ENCODE results near the gene ATOH7.
"Not testable (repeated sequence)": the region's sequence is repeated elsewhere in the genome, so short reads cannot be mapped to it uniquely, and the experiment has no call there.

The ATOH7 gene

DNA sequence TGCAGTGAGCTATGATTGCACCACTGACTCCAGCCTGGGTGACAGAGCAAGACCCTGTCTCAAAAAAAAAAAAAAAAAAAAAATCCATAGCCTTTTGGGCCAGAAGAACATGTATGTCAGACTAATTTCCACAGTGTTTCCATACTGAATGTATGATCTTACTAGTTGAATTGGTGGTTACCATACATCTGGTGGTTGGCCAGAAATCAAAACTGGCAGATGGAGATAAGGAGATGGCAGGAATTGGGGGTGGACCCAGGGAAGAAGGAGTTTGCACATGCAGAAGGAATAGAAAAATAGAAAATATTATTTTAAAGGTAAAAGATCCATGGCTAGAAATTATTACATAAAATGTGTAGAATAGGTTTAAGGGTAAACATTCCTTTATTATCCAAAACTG lies 3.7 kb upstream of the ATOH7 start:
- no peak for DNase-seq

DNA sequence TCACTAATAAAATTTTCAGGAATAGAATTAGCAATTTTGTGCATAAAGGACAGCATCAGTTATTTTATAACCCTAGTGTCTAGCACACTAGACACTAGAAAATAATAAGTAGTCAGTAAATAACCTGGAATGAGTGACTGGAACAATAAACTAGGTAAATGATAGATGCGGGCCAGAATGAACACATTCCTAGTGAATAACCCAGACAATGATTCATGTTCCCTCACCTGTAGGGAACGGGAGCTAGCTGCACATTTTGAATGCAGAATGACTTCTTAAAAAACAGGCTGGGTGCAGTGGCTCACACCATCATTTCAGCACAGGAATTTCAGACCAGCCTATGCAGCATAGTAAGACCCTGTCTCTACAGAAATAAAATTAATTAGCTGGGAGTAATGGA lies 3.2 kb upstream of the ATOH7 start:
- no peak for DNase-seq

DNA sequence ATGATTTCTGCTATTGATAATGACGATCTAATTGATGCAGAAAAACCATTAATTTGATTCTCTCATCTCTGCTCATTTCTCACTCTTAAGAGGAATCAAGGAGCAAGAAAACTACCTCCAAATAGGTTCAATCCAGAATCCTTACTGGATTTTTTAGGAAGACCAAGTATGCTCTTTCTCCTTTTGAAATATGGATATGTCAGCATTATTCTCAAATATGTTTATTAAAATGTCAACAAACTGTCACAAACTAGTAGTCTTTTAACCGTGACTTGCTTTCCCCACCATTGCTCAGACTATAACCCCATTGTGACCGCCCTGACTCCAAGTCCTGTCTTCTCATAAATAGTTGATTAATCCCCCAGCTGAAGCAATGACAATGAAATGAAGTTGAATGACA lies 1.1 kb upstream of the ATOH7 start:
- no peak for DNase-seq

DNA sequence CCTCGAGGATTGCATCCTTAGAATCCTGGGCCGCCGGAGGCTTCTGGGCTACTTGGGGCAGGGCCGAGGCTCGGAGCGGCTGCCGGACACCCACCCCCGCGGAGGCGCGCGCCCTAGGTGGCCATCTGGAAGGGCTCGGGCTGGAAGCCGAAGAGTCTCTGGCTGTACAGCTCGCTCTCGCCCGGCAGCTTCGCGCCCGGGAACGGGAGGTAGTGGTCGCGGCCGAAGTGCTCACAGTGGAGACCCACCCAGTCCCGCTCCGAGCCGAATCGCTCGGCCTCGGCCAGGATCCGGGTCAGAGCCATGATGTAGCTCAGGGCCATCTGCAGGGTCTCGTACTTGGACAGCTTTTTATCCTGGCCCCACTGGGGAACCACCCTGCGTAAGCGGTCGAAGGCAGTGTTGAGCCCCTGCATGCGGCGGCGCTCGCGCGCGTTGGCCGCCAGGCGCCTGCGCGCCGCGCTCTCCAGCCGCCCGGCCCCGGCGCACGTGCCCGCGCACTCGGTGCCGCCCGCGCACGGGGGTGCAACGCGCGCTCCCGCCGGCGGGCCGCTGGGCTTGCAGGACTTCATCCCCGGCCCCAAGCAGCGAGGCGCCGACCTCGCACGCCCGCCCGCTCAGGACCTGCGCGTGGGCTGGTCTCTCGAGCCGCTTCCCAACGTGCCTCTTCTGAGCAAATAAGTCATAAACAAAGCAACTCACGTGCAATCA lies 652 bp downstream of the ATOH7 start:
- DNase-seq, result peak; percentile 44

DNA sequence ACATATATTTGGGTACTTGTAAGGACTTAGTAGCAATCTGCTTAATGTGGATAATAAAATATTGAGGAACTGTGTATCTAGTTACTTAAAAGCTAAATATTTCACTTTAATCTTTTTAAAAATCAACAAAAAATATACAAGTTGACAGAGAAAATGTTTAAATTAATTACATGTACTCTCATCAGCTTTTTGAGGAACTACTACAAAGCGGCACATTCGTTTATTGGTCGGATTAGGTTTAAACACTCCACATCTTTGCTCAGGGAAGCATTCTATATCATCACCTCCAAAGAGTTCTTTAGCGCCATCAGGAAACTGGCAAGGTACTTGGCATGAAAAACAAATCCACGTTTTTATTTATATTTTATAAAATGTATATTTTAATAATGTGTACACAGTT lies 1.6 kb downstream of the ATOH7 start:
- DNase-seq, result no peak

DNA sequence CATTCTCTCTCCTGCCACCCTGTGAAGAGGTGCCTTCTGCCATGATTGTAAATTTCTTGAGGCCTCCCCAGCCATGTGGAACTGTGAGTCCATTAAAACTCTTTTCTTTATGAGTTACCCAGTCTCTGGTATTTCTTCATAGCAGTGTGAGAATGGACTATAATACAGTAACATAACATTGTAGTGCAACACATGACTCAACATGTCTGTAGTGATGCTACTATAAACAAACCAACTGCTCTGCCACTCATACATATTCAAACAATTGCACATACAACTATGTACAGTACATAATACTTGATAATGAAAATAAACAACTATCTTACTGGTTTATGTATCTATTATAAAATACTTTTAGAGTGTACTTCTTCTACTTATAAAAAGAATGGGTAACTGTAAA lies 7.1 kb downstream of the ATOH7 start:
- no peak for DNase-seq

DNA sequence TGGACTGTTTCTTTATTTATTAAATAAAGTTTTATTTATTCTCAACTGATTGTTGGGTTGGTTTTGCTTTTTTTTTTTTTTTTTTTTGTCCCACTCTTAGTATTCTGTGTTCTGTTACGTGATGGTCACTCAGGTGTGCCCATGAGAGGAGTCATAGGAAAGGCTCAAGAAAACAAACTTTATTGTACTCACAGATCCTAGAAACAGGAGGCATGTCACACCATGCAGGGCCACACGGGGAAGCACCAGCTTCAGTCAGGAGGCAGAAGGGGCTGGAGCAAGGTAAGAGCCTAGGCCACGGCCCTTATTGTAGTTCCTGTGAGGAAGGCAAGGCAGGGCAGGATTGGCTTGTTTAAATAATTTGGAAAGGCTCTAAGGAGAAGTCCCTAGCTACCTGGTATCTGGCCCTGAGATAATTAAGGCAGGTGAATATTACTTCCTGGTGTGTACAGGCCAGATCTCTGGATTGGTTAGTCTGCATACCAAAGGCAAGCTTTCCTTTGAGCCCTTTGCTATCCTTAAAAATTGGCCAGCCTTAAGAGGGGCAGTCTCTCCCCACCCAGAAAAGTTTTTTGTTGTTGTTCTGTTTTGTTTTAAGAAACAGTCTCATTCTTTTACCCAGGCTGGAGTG lies 8.3 kb downstream of the ATOH7 start:
- DNase-seq, result no peak

DNA sequence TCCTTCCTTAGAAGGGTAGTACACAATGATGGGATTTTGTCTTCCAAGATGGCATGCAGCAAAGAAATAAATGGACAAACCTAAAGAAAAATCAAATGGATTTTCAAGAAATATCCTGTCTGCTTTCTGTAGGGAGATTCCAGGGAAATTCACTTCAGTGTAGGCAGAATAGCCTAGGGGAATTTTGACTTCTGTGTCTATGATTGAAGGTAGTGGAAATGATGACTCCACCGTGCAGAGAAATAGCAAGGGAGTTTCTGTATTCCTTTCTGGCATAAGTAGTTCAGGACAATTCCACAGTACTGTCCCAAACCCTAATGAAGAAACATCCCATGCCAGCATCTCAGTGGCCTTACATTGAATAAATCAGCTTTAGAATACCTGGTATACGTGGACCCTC lies 9.5 kb downstream of the ATOH7 start:
- DNase-seq, result no peak

DNA sequence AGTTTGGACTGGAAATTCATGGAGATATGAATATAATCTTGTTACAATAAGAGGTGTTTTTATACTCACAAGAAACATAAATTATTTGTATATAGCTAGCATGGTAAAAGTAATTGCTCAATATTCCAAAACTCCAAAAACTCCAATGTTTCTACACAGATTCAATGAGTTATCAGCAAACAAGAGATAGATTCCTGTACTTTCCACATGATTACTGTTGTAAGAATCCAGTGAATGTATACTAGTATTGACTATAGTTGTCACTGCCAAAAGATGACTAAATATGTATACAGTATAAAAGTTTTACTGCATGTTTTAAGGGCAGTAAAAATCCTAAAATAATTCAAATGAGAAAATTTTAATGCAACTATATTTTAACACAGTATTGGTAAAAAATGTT lies 10.7 kb downstream of the ATOH7 start:
- DNase-seq, result no peak

DNA sequence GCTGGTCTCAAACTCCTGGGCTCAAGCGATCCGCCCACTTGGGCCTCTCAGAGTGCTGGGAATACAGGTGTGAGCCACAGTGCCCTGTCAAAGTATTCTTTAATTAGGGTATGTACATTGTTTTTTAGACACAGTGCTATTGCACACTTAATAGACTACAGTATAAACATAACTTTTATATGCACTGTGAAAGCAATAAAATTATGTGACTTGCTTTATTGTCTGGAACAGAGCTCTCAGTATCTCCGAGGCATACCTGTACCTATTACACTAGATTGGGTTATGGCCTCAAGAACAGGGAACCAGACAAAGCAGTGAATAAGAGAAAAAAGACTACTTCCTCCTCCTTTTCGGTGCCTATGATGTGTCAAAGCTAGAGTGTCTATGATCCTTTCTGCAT lies 13.1 kb downstream of the ATOH7 start:
- no peak for DNase-seq

DNA sequence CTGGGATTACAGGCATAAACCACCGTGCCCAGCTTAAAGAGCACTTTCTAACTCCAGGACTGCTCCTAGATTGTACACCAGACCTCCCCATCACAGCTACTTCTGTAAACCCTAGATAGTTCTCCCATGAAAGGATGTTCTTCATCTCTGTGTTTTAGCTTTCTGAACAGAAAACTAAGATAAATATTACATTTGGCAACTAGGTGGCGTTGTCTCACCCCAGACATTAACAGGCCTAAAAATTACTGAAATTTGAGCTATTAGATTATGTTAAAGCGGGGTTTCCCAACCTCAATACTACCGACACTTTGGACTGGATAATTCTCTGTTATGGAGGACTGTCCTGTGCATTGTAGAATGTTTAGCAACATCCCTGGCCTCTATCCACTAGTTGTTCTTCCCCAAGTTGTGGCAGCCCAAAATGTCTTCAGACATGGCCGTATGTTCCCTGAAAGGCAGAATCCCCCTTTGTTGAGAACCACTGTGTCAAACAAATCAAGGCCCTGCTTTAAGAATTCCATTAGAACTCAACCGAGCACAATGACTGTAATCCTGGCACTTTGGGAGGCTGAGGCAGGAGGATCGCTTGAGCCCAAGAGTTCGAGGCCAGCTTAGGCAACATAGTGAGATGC lies 19.1 kb downstream of the ATOH7 start:
- peak; percentile 18 for DNase-seq

DNA sequence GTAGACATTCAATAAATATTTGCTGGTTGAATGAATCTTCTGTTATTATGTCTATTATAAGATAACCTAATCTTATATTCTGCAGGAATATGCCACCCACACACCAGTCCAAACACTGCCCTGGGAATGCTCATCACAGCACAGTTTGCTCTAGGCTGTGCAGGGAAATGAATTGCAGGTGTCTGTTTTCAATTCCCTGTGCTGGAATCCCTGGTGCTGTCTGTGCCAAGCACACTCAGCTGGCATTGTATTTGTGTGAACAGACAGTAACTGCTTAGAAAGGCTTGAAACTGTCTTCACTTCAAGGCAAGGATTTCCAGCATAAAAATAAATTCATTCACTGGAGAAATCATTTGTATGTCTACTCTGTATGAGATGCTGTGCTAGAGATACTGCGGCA lies 20.2 kb downstream of the ATOH7 start:
- DNase-seq, result no peak

DNA sequence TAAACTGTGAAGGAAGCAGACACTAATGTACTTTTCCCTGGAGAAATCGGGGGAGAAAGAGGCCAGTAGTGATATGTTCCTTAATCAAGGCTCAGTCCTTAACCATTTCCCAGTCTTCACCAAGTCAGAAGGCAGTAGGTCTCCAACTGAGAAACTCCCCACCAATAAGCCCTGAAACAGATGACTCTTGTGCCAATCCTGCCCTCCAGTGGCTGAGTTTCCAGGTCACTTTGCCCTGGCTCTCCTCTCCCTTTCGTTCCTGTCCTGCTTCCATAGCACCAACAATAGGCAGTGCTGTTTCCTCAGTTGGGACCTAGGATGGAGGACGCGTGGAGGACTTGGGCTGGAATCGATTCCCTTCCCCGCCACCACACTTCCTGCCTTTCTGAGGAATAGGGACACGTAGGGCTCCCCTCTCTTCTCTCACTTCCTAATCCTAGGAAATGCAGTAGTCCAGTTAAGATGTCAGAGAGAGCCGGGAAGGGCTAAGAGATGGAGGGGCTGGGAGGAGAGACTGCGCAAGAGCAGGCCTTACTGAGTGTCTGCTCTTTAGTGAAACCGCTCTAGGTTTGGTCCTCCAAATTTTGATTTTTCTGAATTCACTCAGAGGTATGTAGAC lies 23.4 kb downstream of the ATOH7 start:
- DNase-seq, result peak; percentile 38

DNA sequence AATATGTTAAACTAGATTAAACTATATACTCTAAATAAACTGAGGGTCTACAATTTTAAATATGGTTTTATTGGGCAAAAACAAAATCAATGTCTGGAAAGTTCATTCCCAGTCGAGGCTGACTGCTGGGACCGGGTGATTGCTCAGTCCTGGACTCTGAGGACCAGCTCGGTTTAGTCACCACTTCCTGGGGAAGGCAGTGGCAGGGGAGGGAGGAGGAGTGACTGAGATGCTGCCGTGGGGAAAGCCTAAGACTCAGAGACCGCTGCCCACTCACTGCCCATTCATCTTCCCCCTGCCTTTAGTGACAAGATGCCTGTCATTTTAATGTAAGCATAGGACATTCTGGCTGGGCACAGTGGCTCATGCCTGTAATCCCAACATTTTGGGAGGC lies 29.0 kb downstream of the ATOH7 start:
- no peak for DNase-seq

DNA sequence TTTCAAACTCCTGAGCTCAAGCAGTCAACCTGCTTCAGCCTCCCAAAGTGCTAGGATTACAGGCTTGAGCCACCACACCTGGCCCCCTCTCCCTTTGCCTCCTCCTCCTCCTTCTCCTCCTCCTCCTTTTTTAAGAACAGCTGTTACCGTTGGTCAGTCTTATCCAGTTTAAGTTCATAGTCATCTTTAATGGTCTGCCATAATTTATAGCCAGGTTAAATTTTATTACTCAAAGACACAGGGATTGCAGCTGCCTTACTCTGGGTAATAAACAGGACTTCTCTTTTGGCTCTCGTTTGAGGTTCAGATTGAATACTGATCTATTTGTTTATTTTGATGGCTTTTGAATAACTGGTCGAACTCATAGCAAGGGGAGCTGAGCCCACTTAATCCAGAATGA lies 35.2 kb downstream of the ATOH7 start:
- DNase-seq, result no peak

DNA sequence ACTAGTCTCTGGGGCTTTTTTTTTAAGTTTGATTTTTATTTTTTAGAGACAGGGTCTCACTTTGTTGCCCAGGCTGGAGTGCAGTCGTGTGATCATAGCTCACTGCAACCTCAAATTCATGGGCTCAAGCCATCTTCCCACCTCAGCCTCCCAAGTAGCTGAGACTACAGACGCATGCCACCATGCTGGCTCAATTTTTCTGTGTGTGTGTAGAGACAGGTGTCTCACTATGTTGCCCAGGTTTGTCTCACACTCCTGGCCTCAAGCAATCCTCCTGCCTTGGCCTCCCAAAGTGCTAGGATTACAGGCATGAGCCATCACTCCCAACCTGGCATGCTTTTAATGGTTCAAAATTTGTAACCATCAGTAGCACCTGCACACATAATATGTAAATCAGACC lies 36.1 kb downstream of the ATOH7 start:
- not testable (repeated sequence) for DNase-seq

DNA sequence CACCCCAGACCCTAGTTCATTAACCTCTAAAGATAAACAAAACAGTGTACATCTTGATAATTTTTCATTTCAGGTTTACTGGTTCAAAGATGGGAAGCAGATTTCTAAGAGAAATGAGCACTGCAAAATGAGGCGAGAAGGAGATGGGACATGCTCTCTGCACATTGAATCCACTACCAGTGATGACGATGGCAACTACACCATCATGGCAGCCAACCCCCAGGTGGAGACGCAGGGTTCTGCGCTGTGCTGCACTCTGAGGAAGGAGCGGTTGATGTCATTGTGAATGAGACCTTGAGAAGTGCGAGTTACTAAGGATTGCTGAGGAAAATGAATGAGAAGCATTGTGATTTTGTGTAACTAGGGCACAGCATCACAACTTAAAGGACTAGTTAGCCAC lies 37.6 kb downstream of the ATOH7 start:
- DNase-seq, result no peak

DNA sequence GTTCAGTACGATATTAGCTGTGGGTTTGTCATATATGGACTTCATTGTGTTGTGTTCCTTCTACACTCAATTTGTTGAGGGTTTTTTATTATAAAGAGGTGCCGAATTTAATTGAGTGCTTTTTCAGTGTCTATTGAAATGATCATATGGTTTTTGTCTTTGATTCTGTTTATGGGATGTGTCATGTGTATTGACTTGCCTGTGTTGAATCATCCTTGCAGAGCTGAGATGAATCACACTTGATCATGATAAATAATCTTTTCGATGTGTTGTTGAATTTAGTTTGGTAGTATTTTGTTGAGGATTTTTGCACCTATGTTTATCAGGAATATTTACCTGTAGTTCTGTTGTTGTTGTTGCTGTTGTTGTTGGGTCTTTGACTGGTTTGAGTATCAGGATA lies 39.8 kb downstream of the ATOH7 start:
- no peak for DNase-seq

DNA sequence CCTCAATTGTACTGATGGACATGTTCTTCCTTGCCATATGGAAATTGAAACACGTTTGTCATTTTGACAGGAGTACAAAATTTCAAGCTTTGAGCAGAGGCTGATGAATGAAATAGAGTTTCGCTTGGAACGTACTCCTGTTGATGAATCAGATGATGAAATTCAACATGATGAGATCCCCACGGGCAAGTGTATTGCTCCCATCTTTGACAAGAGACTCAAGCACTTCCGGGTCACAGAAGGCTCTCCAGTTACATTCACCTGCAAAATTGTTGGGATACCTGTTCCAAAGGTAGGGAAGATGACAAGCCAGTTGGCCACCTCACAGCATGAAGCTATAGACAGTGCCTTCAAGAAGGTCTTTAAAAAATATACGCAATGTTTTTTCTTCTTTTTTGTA lies 43.1 kb downstream of the ATOH7 start:
- no peak for DNase-seq

DNA sequence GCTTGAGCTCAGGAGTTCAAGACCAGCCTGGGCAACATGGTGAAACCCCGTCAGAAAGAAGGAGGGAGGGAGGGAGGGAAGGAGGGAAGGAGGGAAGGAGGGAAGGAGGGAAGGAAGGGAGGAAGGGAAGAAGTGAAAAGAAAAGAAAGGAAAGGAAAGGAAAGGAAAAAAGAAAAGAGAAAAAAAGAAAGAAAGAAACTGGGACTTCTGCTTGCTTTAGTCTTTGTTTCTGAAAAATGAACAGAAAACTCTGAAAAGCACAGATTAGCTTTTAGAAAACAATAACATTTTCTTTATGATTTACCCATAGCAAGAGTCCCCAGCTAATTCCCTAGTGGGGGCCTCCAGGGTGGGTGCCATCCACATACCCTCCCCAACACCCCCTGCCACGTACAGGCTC lies 46.8 kb downstream of the ATOH7 start:
- DNase-seq, result no peak

DNA sequence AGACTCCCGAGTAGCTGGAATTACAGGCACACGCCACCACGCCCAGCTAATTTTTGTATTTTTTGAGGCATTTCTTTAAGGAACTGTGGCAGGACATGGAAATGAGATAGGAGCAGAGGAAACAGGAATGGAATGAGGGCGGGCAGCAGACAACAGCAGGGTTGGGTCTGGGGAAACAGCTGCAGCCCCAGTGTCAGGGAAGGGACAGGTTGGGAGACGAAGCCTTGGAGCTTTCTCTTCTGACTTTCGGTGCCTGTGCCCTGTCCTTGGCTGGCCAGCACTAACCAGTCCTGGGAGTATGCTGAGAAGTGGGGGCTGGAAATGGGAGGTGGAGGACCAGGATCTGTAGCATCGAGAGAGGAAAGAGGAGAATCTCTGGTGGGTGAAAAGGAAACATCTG lies 47.4 kb downstream of the ATOH7 start:
- no peak for DNase-seq
